NK-92 (cell line): ENCODE data around the gene TOR2A.
"Not testable (repeated sequence)": the region's sequence is repeated elsewhere in the genome, so short reads cannot be mapped to it uniquely, and the experiment has no call there.

Experiments
- DNase-seq: peaks from one replicate; lab custom pipeline; 2025; ENCODE audit not compliant: unreplicated experiment; lab: John Stamatoyannopoulos, UW

The TOR2A gene

DNA sequence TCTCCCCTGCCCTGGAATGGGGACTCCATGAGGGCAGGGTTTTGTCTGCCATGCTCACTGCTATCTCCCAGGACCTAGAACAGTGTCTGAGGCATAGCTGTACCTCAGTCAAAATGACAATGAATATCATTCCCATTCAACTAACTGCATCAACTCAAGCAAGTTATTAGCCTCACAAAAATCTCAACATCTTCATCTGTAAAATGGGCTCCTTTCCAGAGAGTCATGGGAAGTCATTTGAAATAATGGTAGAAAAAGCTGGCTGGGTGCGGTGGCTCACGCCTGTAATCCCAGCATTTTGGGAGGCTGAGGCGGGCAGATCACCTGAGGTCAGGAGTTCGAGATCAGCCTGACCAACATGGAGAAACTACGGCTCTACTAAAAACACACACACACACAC is 34.0 kb upstream of the TOR2A start:
- no peak for DNase-seq

GRCh38 chr9:127768698-127769097 is 33.6 kb upstream of the TOR2A start:
- DNase-seq = no peak

- DNase-seq = no peak
Measured at GRCh38 chr9:127767909-127768331, 32.8 kb upstream of the TOR2A start.

GRCh38 chr9:127767410-127767809 is 32.3 kb upstream of the TOR2A start:
- DNase-seq = no peak

DNA sequence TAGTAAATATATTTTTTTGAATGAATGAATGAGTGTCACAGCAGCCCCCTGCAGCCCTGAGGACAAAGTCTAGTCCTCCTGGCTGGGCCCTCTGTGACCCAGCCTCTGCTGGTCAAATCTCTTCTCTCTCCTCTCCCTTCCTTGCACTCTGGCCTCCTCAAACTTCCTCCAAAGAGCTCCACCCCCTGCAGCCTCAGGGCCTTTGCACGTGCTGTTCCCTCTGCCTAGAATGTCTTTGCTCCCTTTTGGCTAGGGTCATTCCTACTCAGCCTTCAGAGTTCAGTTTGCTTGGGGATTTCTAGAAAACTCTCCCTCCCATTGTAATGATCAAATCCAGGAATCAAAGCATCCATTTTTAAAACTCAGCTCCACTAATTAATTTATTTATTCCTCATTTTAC is 30.3 kb upstream of the TOR2A start:
- DNase-seq = no peak

GRCh38 chr9:127763918-127764384 is 28.9 kb upstream of the TOR2A start:
- no peak for DNase-seq

- no peak for DNase-seq
Measured at GRCh38 chr9:127762111-127762676, 27.1 kb upstream of the TOR2A start.

DNA sequence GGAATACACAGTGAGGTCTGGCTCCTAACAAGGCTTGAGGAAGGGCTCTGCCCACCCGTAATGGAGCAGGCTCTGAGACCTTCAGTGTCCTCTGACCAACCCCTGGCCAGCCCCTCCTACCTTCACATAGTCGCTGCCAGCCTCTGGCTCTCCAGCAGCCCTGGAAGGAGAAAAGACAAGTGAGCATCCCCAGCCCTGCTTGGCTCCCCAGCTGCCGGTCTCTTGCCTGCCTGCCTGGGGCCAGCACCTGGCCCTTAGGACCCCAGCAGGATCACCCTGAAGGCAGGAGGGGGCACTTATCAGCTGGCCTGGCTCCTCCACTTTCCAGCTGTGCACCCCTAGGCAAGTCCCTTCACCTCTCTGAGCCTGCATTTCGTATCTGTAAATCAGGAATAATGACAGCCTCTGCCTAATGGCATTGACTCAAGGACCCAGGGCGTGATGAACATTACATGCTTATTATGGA is 26.4 kb upstream of the TOR2A start:
- no peak for DNase-seq

- no peak for DNase-seq
Measured at GRCh38 chr9:127761061-127761460, 26.0 kb upstream of the TOR2A start.

DNA sequence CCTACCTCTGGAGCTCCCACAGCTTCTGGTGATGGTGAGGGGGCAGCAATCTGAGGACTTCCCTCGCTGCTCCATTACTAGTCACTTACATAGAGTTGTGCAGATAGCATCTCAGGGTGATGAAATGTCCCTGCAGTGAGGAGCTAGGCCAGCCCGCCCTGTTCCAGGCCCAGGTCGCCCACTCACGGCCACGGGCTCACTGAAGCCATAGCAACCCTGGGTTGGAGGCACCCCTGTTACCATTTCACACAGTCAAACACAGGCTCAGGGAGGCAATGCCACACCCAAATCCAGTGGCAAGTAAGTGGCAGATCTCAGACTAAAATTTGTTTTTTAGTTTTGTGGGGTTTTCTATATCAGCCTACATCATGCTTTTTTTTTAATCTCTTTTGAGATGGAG is 23.7 kb upstream of the TOR2A start:
- no peak for DNase-seq

DNA sequence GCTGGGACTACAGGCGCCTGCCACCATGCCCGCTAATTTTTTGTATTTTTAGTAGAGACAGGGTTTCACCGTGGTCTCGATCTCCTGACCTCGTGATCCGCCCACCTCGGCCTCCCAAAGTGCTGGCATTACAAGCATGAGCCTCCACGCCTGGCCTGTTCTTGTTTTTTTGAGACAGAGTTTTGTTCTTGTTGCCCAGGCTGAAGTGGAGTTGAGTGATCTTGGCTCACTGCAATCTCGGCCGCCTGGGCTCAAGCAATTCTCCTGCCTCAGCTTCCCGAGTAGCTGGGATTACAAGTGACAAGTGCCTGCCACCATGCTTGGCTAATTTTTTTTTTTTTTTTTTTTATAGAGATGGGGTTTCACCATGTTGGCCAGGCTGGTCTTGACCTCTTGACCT is 21.7 kb upstream of the TOR2A start:
- not testable (repeated sequence) for DNase-seq

GRCh38 chr9:127756233-127756632 is 21.1 kb upstream of the TOR2A start:
- DNase-seq = no peak

- no peak for DNase-seq
Measured at GRCh38 chr9:127755061-127756060, 20.3 kb upstream of the TOR2A start.

GRCh38 chr9:127754099-127755060 is 19.3 kb upstream of the TOR2A start:
- DNase-seq = no peak

DNA sequence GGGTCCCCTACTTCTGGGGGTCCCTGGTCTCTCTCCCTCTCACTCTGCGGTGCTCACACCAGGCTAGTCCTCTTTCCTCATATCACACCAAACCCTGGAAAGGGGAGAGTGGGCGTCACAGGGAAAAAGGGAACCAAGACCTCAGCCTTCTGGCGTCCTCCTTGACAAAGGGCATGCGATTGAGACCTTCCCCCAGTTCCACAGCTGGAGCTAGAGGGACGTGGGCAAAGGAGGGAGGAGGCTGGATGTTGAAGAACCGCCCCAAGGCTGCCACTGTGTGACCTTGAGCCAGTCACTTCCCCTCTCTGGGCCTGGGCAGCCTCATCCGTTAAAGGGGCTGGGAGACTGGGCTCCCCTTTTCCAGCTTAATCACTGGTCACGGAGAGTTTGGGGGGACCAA is 18.5 kb upstream of the TOR2A start:
- DNase-seq = no peak

DNA sequence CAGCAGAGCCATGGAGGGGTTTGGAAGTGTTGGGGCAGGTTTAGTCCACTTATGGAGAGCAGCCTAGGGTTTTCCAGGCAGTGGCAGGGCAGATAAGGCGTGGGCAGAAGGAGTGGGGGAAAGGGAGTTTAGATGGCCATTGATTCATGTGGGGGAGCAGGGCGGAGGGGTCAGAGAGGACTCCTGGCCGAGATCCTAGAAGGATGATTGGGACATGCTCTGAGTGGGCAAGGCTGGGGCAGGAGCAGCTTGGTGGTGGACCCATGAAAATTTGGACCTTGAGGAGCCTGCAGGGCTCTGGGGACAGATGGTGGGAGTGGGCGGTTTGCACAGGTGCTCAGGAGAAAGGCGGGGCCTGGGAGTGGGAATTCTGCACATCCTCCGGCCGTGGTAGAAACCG is 18.1 kb upstream of the TOR2A start:
- no peak for DNase-seq

GRCh38 chr9:127751269-127752054 is 16.4 kb upstream of the TOR2A start:
- no peak for DNase-seq

GRCh38 chr9:127749090-127749787 is 14.1 kb upstream of the TOR2A start:
- DNase-seq = no peak

DNA sequence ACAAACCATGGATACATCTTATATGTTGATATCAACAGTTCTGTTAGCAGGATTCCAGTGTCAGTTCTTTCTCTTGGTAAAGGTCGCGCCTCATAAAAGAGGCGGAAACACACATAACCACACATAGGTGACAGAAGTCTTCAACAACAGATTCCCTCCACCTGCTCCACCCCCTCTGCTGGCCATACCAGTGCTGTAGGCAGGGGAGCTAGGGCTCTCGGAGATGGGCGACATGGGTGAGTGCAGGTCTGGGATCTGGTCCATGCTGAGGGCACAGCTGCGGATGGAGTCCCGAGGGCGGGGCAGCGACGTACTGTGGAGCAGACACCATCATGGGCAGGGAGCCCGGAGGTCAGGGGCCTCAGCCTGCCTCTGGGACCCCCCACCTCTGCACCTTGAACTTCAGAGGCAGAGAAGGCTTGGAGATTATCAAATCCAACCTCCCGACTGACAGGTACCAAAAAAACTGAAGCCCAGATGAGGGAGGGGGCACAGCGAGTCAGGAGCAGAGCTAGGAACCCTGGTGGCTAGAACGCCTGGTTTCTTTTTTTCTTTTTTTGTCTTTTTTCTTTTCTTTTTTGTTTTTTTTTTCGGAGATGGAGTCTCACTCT is 12.0 kb upstream of the TOR2A start:
- DNase-seq = no peak
